ENCODE data around the gene ORAI3.

Gene ORAI3

GRCh38 chr16:30963925-30964511 is 15.2 kb downstream of the ORAI3 start:
- peaks cover 93% of the 10 kb centered on the region for H3K36me3 ChIP-seq (ENCODE audit: insufficient read depth, low read length)
- no peaks in the 10 kb centered on the region for H3K9me3 ChIP-seq (ENCODE audit: insufficient read depth, low read depth, low read length)
- no peak overlapping the region for H3K27ac ChIP-seq (ENCODE audit: low read depth, low read length)
- H3K9ac ChIP-seq (ENCODE audit: low read depth, low read length): no peak overlapping the region
- H3K4me3 ChIP-seq (ENCODE audit: low read length): no peak overlapping the region
- no peaks in the 10 kb centered on the region for H3K4me1 ChIP-seq (ENCODE audit: insufficient read depth, low read length)
- 93% methylated on average over 18 of the region's 18 CpGs for WGBS
- H3K27me3 ChIP-seq (ENCODE audit: insufficient read depth, low read length): no peaks in the 10 kb centered on the region

GRCh38 chr16:30964574-30965226 is 15.8 kb downstream of the ORAI3 start:
- 94% methylated on average over 33 of the region's 33 CpGs for WGBS
- Histone ChIP-seq H3K4me3 (ENCODE audit: low read length) (no peak overlapping the region), H3K36me3 (ENCODE audit: insufficient read depth, low read length) (peaks cover 93% of the 10 kb centered on the region), H3K27me3 (ENCODE audit: insufficient read depth, low read length) (no peaks in the 10 kb centered on the region), H3K4me1 (ENCODE audit: insufficient read depth, low read length) (no peaks in the 10 kb centered on the region), H3K9ac (ENCODE audit: low read depth, low read length) (no peak overlapping the region), H3K27ac (ENCODE audit: low read depth, low read length) (no peak overlapping the region), H3K9me3 (ENCODE audit: insufficient read depth, low read depth, low read length) (no peaks in the 10 kb centered on the region)

GRCh38 chr16:30965436-30965835 is 16.6 kb downstream of the ORAI3 start:
- Histone ChIP-seq H3K4me3 (ENCODE audit: low read length) (no peak overlapping the region), H3K36me3 (ENCODE audit: insufficient read depth, low read length) (peaks cover 91% of the 10 kb centered on the region), H3K27ac (ENCODE audit: low read depth, low read length) (no peak overlapping the region), H3K9ac (ENCODE audit: low read depth, low read length) (no peak overlapping the region), H3K4me1 (ENCODE audit: insufficient read depth, low read length) (no peaks in the 10 kb centered on the region), H3K9me3 (ENCODE audit: insufficient read depth, low read depth, low read length) (no peaks in the 10 kb centered on the region), H3K27me3 (ENCODE audit: insufficient read depth, low read length) (no peaks in the 10 kb centered on the region)
- 94% methylated on average over 15 of the region's 15 CpGs for WGBS

GRCh38 chr16:30966033-30966619 is 17.3 kb downstream of the ORAI3 start:
- Histone ChIP-seq H3K4me1 (ENCODE audit: insufficient read depth, low read length) (no peaks in the 10 kb centered on the region), H3K4me3 (ENCODE audit: low read length) (no peak overlapping the region), H3K27ac (ENCODE audit: low read depth, low read length) (no peak overlapping the region), H3K36me3 (ENCODE audit: insufficient read depth, low read length) (peaks cover 91% of the 10 kb centered on the region), H3K9me3 (ENCODE audit: insufficient read depth, low read depth, low read length) (no peaks in the 10 kb centered on the region), H3K9ac (ENCODE audit: low read depth, low read length) (no peak overlapping the region), H3K27me3 (ENCODE audit: insufficient read depth, low read length) (no peaks in the 10 kb centered on the region)
- 94% methylated on average over 19 of the region's 19 CpGs for WGBS

- 93% methylated on average over 4 of the region's 4 CpGs for WGBS
- no peaks in the 10 kb centered on the region for H3K9me3 ChIP-seq (ENCODE audit: insufficient read depth, low read depth, low read length)
- H3K4me3 ChIP-seq (ENCODE audit: low read length): no peak overlapping the region
- no peak overlapping the region for H3K9ac ChIP-seq (ENCODE audit: low read depth, low read length)
- no peak overlapping the region for H3K27ac ChIP-seq (ENCODE audit: low read depth, low read length)
- H3K27me3 ChIP-seq (ENCODE audit: insufficient read depth, low read length): no peaks in the 10 kb centered on the region
- peaks cover 91% of the 10 kb centered on the region for H3K36me3 ChIP-seq (ENCODE audit: insufficient read depth, low read length)
- no peaks in the 10 kb centered on the region for H3K4me1 ChIP-seq (ENCODE audit: insufficient read depth, low read length)
Measured at GRCh38 chr16:30967795-30968194, 18.9 kb downstream of the ORAI3 start.

- H3K27ac ChIP-seq (ENCODE audit: low read depth, low read length): no peak overlapping the region
- H3K36me3 ChIP-seq (ENCODE audit: insufficient read depth, low read length): peaks cover 91% of the 10 kb centered on the region
- no peaks in the 10 kb centered on the region for H3K27me3 ChIP-seq (ENCODE audit: insufficient read depth, low read length)
- no peak overlapping the region for H3K9ac ChIP-seq (ENCODE audit: low read depth, low read length)
- no peaks in the 10 kb centered on the region for H3K9me3 ChIP-seq (ENCODE audit: insufficient read depth, low read depth, low read length)
- no peaks in the 10 kb centered on the region for H3K4me1 ChIP-seq (ENCODE audit: insufficient read depth, low read length)
- H3K4me3 ChIP-seq (ENCODE audit: low read length): no peak overlapping the region
- 95% methylated on average over 19 of the region's 19 CpGs for WGBS
Measured at GRCh38 chr16:30969246-30969842, 20.5 kb downstream of the ORAI3 start.

GRCh38 chr16:30971298-30971697 is 22.4 kb downstream of the ORAI3 start:
- H3K36me3 ChIP-seq (ENCODE audit: insufficient read depth, low read length): peaks cover 93% of the 10 kb centered on the region

GRCh38 chr16:30972872-30973271 is 24.0 kb downstream of the ORAI3 start:
- H3K9ac ChIP-seq (ENCODE audit: low read depth, low read length): no peak overlapping the region
- no peaks in the 10 kb centered on the region for H3K4me1 ChIP-seq (ENCODE audit: insufficient read depth, low read length)
- no peaks in the 10 kb centered on the region for H3K9me3 ChIP-seq (ENCODE audit: insufficient read depth, low read depth, low read length)
- no peaks in the 10 kb centered on the region for H3K27me3 ChIP-seq (ENCODE audit: insufficient read depth, low read length)
- WGBS: 85% methylated on average over 7 of the region's 7 CpGs
- H3K36me3 ChIP-seq (ENCODE audit: insufficient read depth, low read length): peaks cover 86% of the 10 kb centered on the region
- no peak overlapping the region for H3K4me3 ChIP-seq (ENCODE audit: low read length)
- H3K27ac ChIP-seq (ENCODE audit: low read depth, low read length): no peak overlapping the region

More at GRCh38 chr16:30971298-30971697, 22.4 kb downstream of the ORAI3 start:
- Histone ChIP-seq H3K4me1 (ENCODE audit: insufficient read depth, low read length) (no peaks in the 10 kb centered on the region), H3K9ac (ENCODE audit: low read depth, low read length) (no peak overlapping the region), H3K4me3 (ENCODE audit: low read length) (no peak overlapping the region), H3K27me3 (ENCODE audit: insufficient read depth, low read length) (no peaks in the 10 kb centered on the region), H3K27ac (ENCODE audit: low read depth, low read length) (no peak overlapping the region), H3K9me3 (ENCODE audit: insufficient read depth, low read depth, low read length) (no peaks in the 10 kb centered on the region)
- WGBS: 95% methylated on average over 14 of the region's 14 CpGs

GRCh38 chr16:30974348-30974747 is 25.5 kb downstream of the ORAI3 start:
- H3K4me3 ChIP-seq (ENCODE audit: low read length): no peak overlapping the region
- no peaks in the 10 kb centered on the region for H3K9me3 ChIP-seq (ENCODE audit: insufficient read depth, low read depth, low read length)
- no peak overlapping the region for H3K9ac ChIP-seq (ENCODE audit: low read depth, low read length)
- H3K27ac ChIP-seq (ENCODE audit: low read depth, low read length): no peak overlapping the region
- H3K4me1 ChIP-seq (ENCODE audit: insufficient read depth, low read length): no peaks in the 10 kb centered on the region
- peaks cover 84% of the 10 kb centered on the region for H3K36me3 ChIP-seq (ENCODE audit: insufficient read depth, low read length)
- 97% methylated on average over 6 of the region's 6 CpGs for WGBS
- H3K27me3 ChIP-seq (ENCODE audit: insufficient read depth, low read length): no peaks in the 10 kb centered on the region

- Histone ChIP-seq H3K4me1 (ENCODE audit: insufficient read depth, low read length) (no peaks in the 10 kb centered on the region), H3K36me3 (ENCODE audit: insufficient read depth, low read length) (peaks cover 82% of the 10 kb centered on the region), H3K9me3 (ENCODE audit: insufficient read depth, low read depth, low read length) (no peaks in the 10 kb centered on the region), H3K4me3 (ENCODE audit: low read length) (no peak overlapping the region), H3K9ac (ENCODE audit: low read depth, low read length) (no peak overlapping the region), H3K27ac (ENCODE audit: low read depth, low read length) (no peak overlapping the region), H3K27me3 (ENCODE audit: insufficient read depth, low read length) (no peaks in the 10 kb centered on the region)
- 94% methylated on average over 4 of the region's 4 CpGs for WGBS
Measured at GRCh38 chr16:30976486-30976885, 27.6 kb downstream of the ORAI3 start.

GRCh38 chr16:30977502-30977901 is 28.6 kb downstream of the ORAI3 start:
- H3K27me3 ChIP-seq (ENCODE audit: insufficient read depth, low read length): no peaks in the 10 kb centered on the region
- no peak overlapping the region for H3K4me3 ChIP-seq (ENCODE audit: low read length)
- no peak overlapping the region for H3K27ac ChIP-seq (ENCODE audit: low read depth, low read length)
- no peaks in the 10 kb centered on the region for H3K9me3 ChIP-seq (ENCODE audit: insufficient read depth, low read depth, low read length)
- WGBS: 84% methylated on average over 17 of the region's 17 CpGs
- no peaks in the 10 kb centered on the region for H3K4me1 ChIP-seq (ENCODE audit: insufficient read depth, low read length)
- no peak overlapping the region for H3K9ac ChIP-seq (ENCODE audit: low read depth, low read length)
- peaks cover 78% of the 10 kb centered on the region for H3K36me3 ChIP-seq (ENCODE audit: insufficient read depth, low read length)

Data from HUES64 (cell line).